HG03097 (cell line): ENCODE measurements around the gene GPC6.

Source experiments
- ATAC-seq: cut with Tn5 transposase; IDR thresholded peaks from one replicate; pipeline ENCODE4 v1.9.1; 2021; ENCODE audit not compliant: unreplicated experiment, low FRiP score

The GPC6 gene

GRCh38 chr13:93228643-93228937 lies 2.0 kb downstream of the GPC6 start:
- no peak for ATAC-seq

- no peak for ATAC-seq
These were observed 3.8 kb downstream of the GPC6 start for GRCh38 chr13:93230261-93230855.

GRCh38 chr13:93231867-93232266 lies 5.3 kb downstream of the GPC6 start:
- no peak for ATAC-seq

GRCh38 chr13:93233997-93234416 lies 7.4 kb downstream of the GPC6 start:
- ATAC-seq = no peak

GRCh38 chr13:93234459-93234858 lies 7.9 kb downstream of the GPC6 start:
- no peak for ATAC-seq

GRCh38 chr13:93235258-93236015 lies 8.8 kb downstream of the GPC6 start:
- no peak for ATAC-seq

GRCh38 chr13:93238711-93239110 lies 12.1 kb downstream of the GPC6 start:
- ATAC-seq = no peak

- no peak for ATAC-seq
These were observed 16.9 kb downstream of the GPC6 start for GRCh38 chr13:93243375-93244063.

GRCh38 chr13:93244141-93244917 lies 17.7 kb downstream of the GPC6 start:
- no peak for ATAC-seq

GRCh38 chr13:93244918-93245280 lies 18.3 kb downstream of the GPC6 start:
- ATAC-seq = no peak

- no peak for ATAC-seq
These were observed 19.5 kb downstream of the GPC6 start for GRCh38 chr13:93246069-93246468.

GRCh38 chr13:93248627-93249047 lies 22.0 kb downstream of the GPC6 start:
- ATAC-seq = no peak

GRCh38 chr13:93249364-93250306 lies 23.0 kb downstream of the GPC6 start:
- no peak for ATAC-seq

GRCh38 chr13:93254775-93255174 lies 28.2 kb downstream of the GPC6 start:
- ATAC-seq = no peak

GRCh38 chr13:93256998-93257397 lies 30.4 kb downstream of the GPC6 start:
- no peak for ATAC-seq

GRCh38 chr13:93259527-93260080 lies 33.0 kb downstream of the GPC6 start:
- ATAC-seq = no peak

GRCh38 chr13:93260591-93260990 lies 34.0 kb downstream of the GPC6 start:
- no peak for ATAC-seq

GRCh38 chr13:93262729-93263345 lies 36.2 kb downstream of the GPC6 start:
- no peak for ATAC-seq

- no peak for ATAC-seq
These were observed 38.3 kb downstream of the GPC6 start for GRCh38 chr13:93264876-93265275.
